Activated CD4-positive, alpha-beta memory T cell treated with anti-CD3 and anti-CD28 coated beads for 36 hours (primary cell): Measurements from ENCODE around the gene TBL1X. TPM values are rescaled to one million over a fixed set of nuclear protein-coding genes. Genes with fewer than 3 reads are reported as not detected.
A peak's percentile ranks its signal among the peaks of the same experiment; 100 is the strongest.
"Not testable (repeated sequence)": the region's sequence is repeated elsewhere in the genome, so short reads cannot be mapped to it uniquely, and the experiment has no call there.

Experiments used
- CTCF ChIA-PET: fragments of 350-600 bp; sonication (Branson Sonifier 250); formaldehyde crosslinking; loops from one replicate; lab custom pipeline; 2021; ENCODE audit warnings: antibody characterized with exemption, inconsistent platforms; lab: Charles Lee
- POLR2A ChIA-PET: fragments of 350-600 bp; sonication (Branson Sonifier 250); formaldehyde crosslinking; loops from one replicate; lab custom pipeline; 2021; ENCODE audit warnings: antibody characterized with exemption; lab: Charles Lee
- DNase-seq: peaks from one replicate; pipeline ENCODE4 v3.0.0-alpha.2; 2020
- H3K27ac Mint-ChIP-seq: one replicate; pipeline ENCODE4 v1.8.0; 2021; ENCODE audit warnings: mixed read lengths
- H3K27me3 Mint-ChIP-seq: one replicate; pipeline ENCODE4 v1.8.0; 2021; ENCODE audit warnings: mixed read lengths
- H3K36me3 Mint-ChIP-seq: one replicate; pipeline ENCODE4 v1.8.0; 2021; ENCODE audit warnings: mixed read lengths
- H3K4me1 Mint-ChIP-seq: one replicate; pipeline ENCODE4 v1.8.0; 2021; ENCODE audit warnings: low read depth, mixed read lengths
- H3K4me3 Mint-ChIP-seq: one replicate; pipeline ENCODE4 v1.8.0; 2021; ENCODE audit warnings: mild to moderate bottlenecking, mixed read lengths
- H3K9me3 Mint-ChIP-seq: one replicate; pipeline ENCODE4 v1.8.0; 2021; ENCODE audit warnings: mixed read lengths
- intact Hi-C: fragments of 100-400 bp; cut with micrococcal nuclease; formaldehyde crosslinking; loops from one replicate; pipeline ENCODE4 v1.15.1; 2023
- total RNA-seq, 2 experiments: library from RNA; stranded (reverse); gene quantifications; one replicate each; pipeline ENCODE4 v1.2.3, GENCODE V29; 2021

The TBL1X gene
- total RNA-seq = 10 to 100 TPM; 21.1 to 23.5 TPM

DNA sequence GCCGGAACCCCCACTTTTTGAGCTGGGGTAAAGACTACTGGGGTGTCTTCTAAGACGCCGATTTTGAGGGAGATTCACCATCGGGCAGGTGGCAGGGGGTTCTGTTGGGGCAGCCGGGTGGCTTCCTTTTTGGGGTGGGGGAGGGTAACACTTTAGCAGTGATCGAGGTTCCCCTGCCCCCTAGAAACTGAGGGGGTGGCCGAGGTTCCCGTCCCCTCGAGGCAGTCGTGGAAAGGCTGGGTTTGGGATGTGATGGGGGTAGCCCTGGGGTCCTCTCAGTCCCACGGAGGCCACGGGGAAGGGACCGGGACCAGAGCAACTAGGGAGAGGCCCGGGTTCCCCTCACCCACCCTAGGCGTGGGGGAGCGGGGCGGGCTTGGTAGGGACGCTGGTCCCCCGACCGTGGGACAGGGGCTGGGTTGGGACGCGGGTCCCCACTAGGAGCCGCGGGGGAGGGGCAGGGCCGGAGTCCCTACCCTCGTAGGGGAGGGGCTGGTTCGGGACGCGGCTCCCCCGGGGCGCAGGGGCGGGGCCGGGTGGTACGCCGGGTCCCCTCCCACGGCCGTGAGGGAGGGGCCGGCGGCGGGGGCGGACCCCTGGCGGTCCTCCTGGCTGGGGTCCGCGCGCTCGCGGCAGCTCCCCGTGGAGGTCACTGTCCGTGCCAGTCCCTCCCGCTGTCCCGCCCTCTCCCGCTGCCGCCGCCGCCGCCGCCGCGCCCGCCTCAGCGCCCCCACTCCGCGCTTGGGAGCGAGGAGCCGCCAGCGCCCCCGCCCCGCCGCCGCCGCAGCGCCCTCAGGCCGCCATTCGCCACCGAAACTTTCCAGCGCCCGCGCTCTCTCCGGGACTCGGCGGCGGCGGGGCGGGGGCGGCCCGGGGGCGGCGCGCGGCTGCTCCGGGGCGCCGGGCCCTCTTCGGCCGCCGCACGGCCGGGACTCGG is at the start of gene TBL1X:
TBL1X (plus strand) TSS at position 624 of the 937 bp plus-strand sequence. CDS start 188,529 bp downstream, outside the sequence.
- intact Hi-C loops = loop anchor here (5.0 to 10.0 kb wide), 6 partner anchors 63 to 650 kb away; no protein-coding TSS in a partner anchor
- CTCF ChIA-PET = no interaction called here

GRCh38 chrX:9416562-9417348 is 48.1 kb upstream of the TBL1X start:
- H3K27ac Mint-ChIP-seq = no peak overlapping the region
- ChIA-PET CTCF (no interaction called here), POLR2A (no interaction called here)

More for the DNA sequence above, at the start of gene TBL1X:
- Mint-ChIP-seq H3K9me3 (no peaks in the 10 kb centered on the region), H3K27ac (peak within 1 kb of the TSS; percentile 78), H3K27me3 (peaks cover 2% of the 10 kb centered on the region), H3K36me3 (peaks cover 4% of the 10 kb centered on the region), H3K4me1 (peaks cover 33% of the 10 kb centered on the region), H3K4me3 (peak within 1 kb of the TSS; percentile 68)
- peak; percentile 57 for DNase-seq
- POLR2A ChIA-PET = interaction anchor here (1.4 kb wide), 1 partner anchor 123 kb away, joined by 4 read pairs; no protein-coding TSS in a partner anchor

DNA sequence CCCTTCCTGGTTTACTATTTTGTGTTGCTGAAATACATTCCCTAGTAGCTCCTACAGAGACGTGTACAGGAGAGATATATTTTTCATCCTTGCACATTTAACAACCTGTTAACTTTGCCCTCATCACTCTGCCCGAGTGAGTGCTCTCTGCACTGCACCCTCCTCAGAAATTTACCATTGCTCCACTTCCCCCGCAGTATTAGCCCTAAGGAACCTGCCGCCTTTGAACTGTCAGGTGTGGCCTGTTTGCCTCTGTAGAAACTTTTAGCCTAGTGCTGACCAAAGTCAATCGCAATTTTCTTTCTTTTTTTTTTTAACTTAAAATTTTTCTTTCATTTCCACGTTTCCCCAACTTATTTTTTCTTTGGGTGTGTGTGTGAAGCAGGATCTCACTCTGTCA is 46.6 kb upstream of the TBL1X start:
- intact Hi-C loops = no loop called here
- no peak overlapping the region for H3K27ac Mint-ChIP-seq
- H3K27me3 Mint-ChIP-seq = no peaks in the 10 kb centered on the region
- no peaks in the 10 kb centered on the region for H3K4me1 Mint-ChIP-seq
- ChIA-PET CTCF (no interaction called here), POLR2A (no interaction called here)
- no peaks in the 10 kb centered on the region for H3K36me3 Mint-ChIP-seq
- H3K4me3 Mint-ChIP-seq = no peak overlapping the region
- no peak for DNase-seq
- no peaks in the 10 kb centered on the region for H3K9me3 Mint-ChIP-seq

More at GRCh38 chrX:9416562-9417348, 48.1 kb upstream of the TBL1X start:
- no peak for DNase-seq
- H3K27me3 Mint-ChIP-seq = no peaks in the 10 kb centered on the region
- H3K9me3 Mint-ChIP-seq = no peaks in the 10 kb centered on the region
- H3K36me3 Mint-ChIP-seq = no peaks in the 10 kb centered on the region
- H3K4me3 Mint-ChIP-seq = no peak overlapping the region
- intact Hi-C loops = no loop called here
- H3K4me1 Mint-ChIP-seq = no peaks in the 10 kb centered on the region

DNA sequence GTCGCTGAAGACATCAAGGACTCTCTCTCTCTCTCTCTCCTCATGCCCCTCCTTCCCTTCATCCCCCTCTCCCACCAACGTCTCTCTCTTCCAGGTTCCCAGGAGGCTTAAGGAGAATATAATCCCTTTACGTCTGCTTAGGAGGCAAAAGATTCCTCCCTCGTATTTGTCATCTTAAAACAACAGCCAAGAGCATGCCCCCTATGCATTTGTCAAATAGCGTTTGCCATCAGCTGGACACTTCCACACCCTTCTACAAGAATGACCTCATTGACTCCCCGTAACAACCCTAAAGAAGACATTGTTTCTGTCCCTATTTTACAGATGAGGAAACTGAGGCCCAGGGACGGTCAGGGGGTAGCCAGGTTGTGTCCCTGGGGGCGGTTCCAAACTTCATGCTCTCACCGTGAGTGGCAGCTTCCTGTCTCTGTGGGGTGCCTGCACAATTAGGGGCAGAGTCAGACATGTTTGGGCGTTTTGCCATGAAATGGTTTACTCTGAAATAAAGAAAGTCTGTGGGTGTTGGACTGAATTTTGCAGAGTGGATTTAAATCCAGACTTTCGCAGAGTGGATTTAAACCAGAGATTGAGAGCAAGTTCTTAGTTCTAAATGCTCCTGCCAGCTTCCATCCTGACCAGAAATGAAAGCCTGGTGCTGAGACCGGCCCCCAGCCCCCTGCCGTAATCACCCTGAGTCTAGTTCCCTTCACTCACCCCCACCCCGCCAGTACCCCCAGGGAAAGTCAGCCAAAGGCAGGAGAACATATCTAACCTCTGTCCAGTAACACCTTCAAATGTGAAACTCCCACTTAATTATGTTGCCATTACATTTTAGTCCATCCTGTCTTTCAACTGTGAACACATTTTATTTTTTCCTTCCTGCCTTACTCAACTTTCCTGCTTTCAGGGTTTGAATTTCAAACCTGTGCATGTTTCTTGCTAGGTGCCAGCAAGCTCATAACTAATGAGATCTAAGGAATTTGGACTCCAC is 44.3 kb upstream of the TBL1X start:
- Mint-ChIP-seq H3K27me3 (peaks cover 2% of the 10 kb centered on the region), H3K27ac (no peak overlapping the region), H3K4me3 (no peak overlapping the region), H3K9me3 (no peaks in the 10 kb centered on the region), H3K4me1 (no peaks in the 10 kb centered on the region), H3K36me3 (no peaks in the 10 kb centered on the region)
- DNase-seq = no peak
- CTCF ChIA-PET = no interaction called here
- intact Hi-C loops = no loop called here
- POLR2A ChIA-PET = no interaction called here

DNA sequence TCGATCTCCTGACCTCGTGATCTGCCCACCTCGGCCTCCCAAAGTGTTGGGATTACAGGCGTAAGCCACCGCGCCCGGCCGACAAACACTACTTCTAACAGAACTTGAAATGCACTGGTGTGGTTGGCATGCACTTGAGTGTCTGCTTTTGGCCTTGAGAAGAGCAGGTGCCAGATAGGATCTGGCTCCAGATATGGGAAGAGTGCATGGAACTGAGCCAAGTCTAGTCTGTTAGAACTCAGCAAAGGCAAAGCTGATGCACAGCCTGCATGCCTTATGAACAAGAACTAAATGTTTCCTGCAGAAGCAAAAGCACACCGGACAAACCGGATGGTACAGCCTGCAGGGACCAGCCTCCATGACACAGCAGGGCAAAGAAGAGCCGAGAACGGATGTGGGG is 35.1 kb upstream of the TBL1X start:
- Mint-ChIP-seq H3K27me3 (no peaks in the 10 kb centered on the region), H3K9me3 (no peaks in the 10 kb centered on the region), H3K4me3 (no peak overlapping the region), H3K36me3 (no peaks in the 10 kb centered on the region), H3K4me1 (no peaks in the 10 kb centered on the region), H3K27ac (no peak overlapping the region)
- intact Hi-C loops = no loop called here
- POLR2A ChIA-PET = no interaction called here
- CTCF ChIA-PET = interaction anchor here (1.0 kb wide), 1 partner anchor 117 kb away, joined by 3 read pairs; no protein-coding TSS in a partner anchor
- no peak for DNase-seq

GRCh38 chrX:9430346-9430921 is 34.4 kb upstream of the TBL1X start:
- Mint-ChIP-seq H3K9me3 (no peaks in the 10 kb centered on the region), H3K36me3 (no peaks in the 10 kb centered on the region), H3K27me3 (no peaks in the 10 kb centered on the region), H3K4me1 (no peaks in the 10 kb centered on the region), H3K27ac (no peak overlapping the region), H3K4me3 (no peak overlapping the region)
- ChIA-PET CTCF (no interaction called here), POLR2A (no interaction called here)
- DNase-seq = no peak
- intact Hi-C loops = no loop called here

DNA sequence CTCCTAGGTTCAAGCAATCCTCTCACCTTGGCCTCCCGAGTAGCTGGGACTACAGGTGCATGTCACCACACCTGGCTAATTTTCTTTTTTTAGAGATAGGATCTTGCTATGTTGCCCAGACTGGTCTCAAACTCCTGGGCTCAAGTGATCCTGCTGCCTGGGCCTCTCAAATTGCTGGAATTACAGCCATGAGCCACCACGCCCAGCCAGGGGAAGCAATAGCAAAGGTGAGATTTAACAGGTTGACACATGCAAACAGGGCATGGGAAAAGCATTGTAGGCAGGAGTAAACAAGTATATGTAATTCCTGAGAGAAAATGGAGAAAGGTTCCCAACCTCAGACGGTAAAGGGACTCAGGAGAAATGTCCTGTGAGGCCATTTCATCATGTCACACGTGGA is 33.6 kb upstream of the TBL1X start:
- intact Hi-C loops = no loop called here
- Mint-ChIP-seq H3K36me3 (no peaks in the 10 kb centered on the region), H3K27ac (no peak overlapping the region), H3K27me3 (no peaks in the 10 kb centered on the region), H3K9me3 (no peaks in the 10 kb centered on the region), H3K4me3 (no peak overlapping the region), H3K4me1 (no peaks in the 10 kb centered on the region)
- ChIA-PET CTCF (no interaction called here), POLR2A (no interaction called here)
- DNase-seq = no peak

- CTCF ChIA-PET = no interaction called here
- H3K4me1 Mint-ChIP-seq = no peaks in the 10 kb centered on the region
These were observed 31.3 kb upstream of the TBL1X start for GRCh38 chrX:9433596-9433995.

GRCh38 chrX:9434051-9434550 is 30.8 kb upstream of the TBL1X start:
- no peaks in the 10 kb centered on the region for H3K27me3 Mint-ChIP-seq
- H3K36me3 Mint-ChIP-seq = no peaks in the 10 kb centered on the region
- POLR2A ChIA-PET = no interaction called here
- H3K9me3 Mint-ChIP-seq = no peaks in the 10 kb centered on the region
- CTCF ChIA-PET = no interaction called here
- H3K4me1 Mint-ChIP-seq = no peaks in the 10 kb centered on the region
- intact Hi-C loops = no loop called here
- DNase-seq = no peak
- H3K4me3 Mint-ChIP-seq = no peak overlapping the region
- no peak overlapping the region for H3K27ac Mint-ChIP-seq

More at GRCh38 chrX:9433596-9433995, 31.3 kb upstream of the TBL1X start:
- no peak overlapping the region for H3K27ac Mint-ChIP-seq
- no peak overlapping the region for H3K4me3 Mint-ChIP-seq
- DNase-seq = no peak
- intact Hi-C loops = no loop called here
- H3K27me3 Mint-ChIP-seq = no peaks in the 10 kb centered on the region
- no peaks in the 10 kb centered on the region for H3K9me3 Mint-ChIP-seq
- no peaks in the 10 kb centered on the region for H3K36me3 Mint-ChIP-seq
- POLR2A ChIA-PET = no interaction called here

DNA sequence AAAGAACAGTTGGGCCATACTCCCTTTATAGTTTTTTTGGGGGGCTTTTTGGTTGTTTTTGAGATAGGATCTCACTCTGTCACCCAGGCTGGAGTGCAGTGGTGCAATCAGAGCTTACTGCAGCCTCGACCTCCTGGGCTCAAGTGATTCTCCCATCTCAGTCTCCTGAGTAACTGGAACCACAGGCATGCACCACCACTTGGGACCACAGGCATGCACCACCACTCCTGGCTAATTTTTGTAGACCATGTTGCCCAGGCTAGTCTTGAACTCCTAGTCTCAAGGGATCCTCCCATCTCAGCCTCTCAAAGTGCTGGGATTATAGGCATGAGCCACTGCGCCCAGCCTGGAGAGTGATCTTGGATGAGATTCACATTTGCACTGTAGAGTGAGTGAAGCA is 29.8 kb upstream of the TBL1X start:
- DNase-seq, intact Hi-C loops, CTCF ChIA-PET, H3K4me3 Mint-ChIP-seq, H3K27me3 Mint-ChIP-seq, H3K9me3 Mint-ChIP-seq, H3K27ac Mint-ChIP-seq, H3K36me3 Mint-ChIP-seq, POLR2A ChIA-PET, H3K4me1 Mint-ChIP-seq: not testable (repeated sequence)

DNA sequence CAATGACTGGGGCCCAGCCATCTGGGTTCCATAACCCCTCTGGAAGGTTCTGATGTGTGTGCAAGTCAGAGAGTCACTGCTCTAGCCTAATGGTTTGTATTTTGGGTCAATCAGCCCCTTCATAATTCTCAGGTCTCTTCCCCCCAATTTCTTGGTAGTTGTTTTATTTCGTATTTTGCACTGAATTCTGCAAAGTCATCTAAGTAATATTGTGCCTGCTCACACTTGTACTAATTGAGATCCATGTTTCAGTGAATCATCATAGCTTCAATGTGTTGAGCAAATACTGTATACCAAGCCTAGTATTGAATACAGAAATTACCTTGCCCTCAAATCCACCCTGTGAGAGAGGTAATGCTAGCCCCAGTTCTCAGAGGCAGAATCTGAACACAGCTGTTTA is 28.0 kb upstream of the TBL1X start:
- DNase-seq = no peak
- ChIA-PET POLR2A (no interaction called here), CTCF (no interaction called here)
- Mint-ChIP-seq H3K27me3 (no peaks in the 10 kb centered on the region), H3K27ac (no peak overlapping the region), H3K36me3 (no peaks in the 10 kb centered on the region), H3K9me3 (no peaks in the 10 kb centered on the region), H3K4me3 (no peak overlapping the region), H3K4me1 (peaks cover 10% of the 10 kb centered on the region)
- intact Hi-C loops = no loop called here
